Measurements from ENCODE around the gene FAM72C.
"Not testable (repeated sequence)": the region's sequence is repeated elsewhere in the genome, so short reads cannot be mapped to it uniquely, and the experiment has no call there.

The FAM72C gene

GRCh38 chr1:143971924-143972700, at the start of gene FAM72C:
TSS of gene FAM72C (minus strand) at chr1:143971986. CDS start at chr1:143971141, 845 bp downstream.
- not testable (repeated sequence) for DNase-seq (ENCODE audit: low read depth)

- DNase-seq (ENCODE audit: low read depth): not testable (repeated sequence)
These were observed 48.4 kb upstream of the FAM72C start for GRCh38 chr1:144020001-144020738.

GRCh38 chr1:144019101-144019500, 47.3 kb upstream of the FAM72C start:
- DNase-seq (ENCODE audit: low read depth): not testable (repeated sequence)

- DNase-seq (ENCODE audit: low read depth): not testable (repeated sequence)
These were observed 43.6 kb upstream of the FAM72C start for GRCh38 chr1:144015180-144015966.

GRCh38 chr1:144014528-144014927, 42.7 kb upstream of the FAM72C start:
- not testable (repeated sequence) for DNase-seq (ENCODE audit: low read depth)

GRCh38 chr1:144014121-144014520, 42.3 kb upstream of the FAM72C start:
- DNase-seq (ENCODE audit: low read depth): not testable (repeated sequence)

- not testable (repeated sequence) for DNase-seq (ENCODE audit: low read depth)
These were observed 40.5 kb upstream of the FAM72C start for GRCh38 chr1:144012168-144012733.

GRCh38 chr1:144009410-144009809, 37.6 kb upstream of the FAM72C start:
- not testable (repeated sequence) for DNase-seq (ENCODE audit: low read depth)

GRCh38 chr1:144004259-144004658, 32.5 kb upstream of the FAM72C start:
- DNase-seq (ENCODE audit: low read depth): not testable (repeated sequence)

- DNase-seq (ENCODE audit: low read depth): not testable (repeated sequence)
These were observed 31.7 kb upstream of the FAM72C start for GRCh38 chr1:144003306-144004029.

GRCh38 chr1:144002141-144002881, 30.5 kb upstream of the FAM72C start:
- DNase-seq (ENCODE audit: low read depth): not testable (repeated sequence)

GRCh38 chr1:144001077-144001476, 29.3 kb upstream of the FAM72C start:
- DNase-seq (ENCODE audit: low read depth): not testable (repeated sequence)

GRCh38 chr1:143996020-143996419, 24.2 kb upstream of the FAM72C start:
- not testable (repeated sequence) for DNase-seq (ENCODE audit: low read depth)

- DNase-seq (ENCODE audit: low read depth): not testable (repeated sequence)
These were observed 21.6 kb upstream of the FAM72C start for GRCh38 chr1:143993301-143993907.

GRCh38 chr1:143990699-143991098, 18.9 kb upstream of the FAM72C start:
- not testable (repeated sequence) for DNase-seq (ENCODE audit: low read depth)

- not testable (repeated sequence) for DNase-seq (ENCODE audit: low read depth)
These were observed 17.9 kb upstream of the FAM72C start for GRCh38 chr1:143989719-143990118.

GRCh38 chr1:143989427-143989712, 17.6 kb upstream of the FAM72C start:
- DNase-seq (ENCODE audit: low read depth): not testable (repeated sequence)

- DNase-seq (ENCODE audit: low read depth): not testable (repeated sequence)
These were observed 17.0 kb upstream of the FAM72C start for GRCh38 chr1:143988602-143989426.

GRCh38 chr1:143987868-143988267, 16.1 kb upstream of the FAM72C start:
- DNase-seq (ENCODE audit: low read depth): not testable (repeated sequence)

Measured in stimulated activated CD8-positive, alpha-beta memory T cell treated with anti-CD3 and anti-CD28 coated beads, Interleukin-7, amount 100 ng/mL, for 24 hours (primary cell).